CD14-positive monocyte (primary cell): ENCODE results near the gene WWOX. TPM values are rescaled to one million over a fixed set of nuclear protein-coding genes. Genes with fewer than 3 reads are reported as not detected.

Experiments
- DNase-seq, 3 donors: peaks; one replicate each; pipeline ENCODE4 v3.0.0-alpha.2; 2011 to 2022
- H2AFZ ChIP-seq: 2 replicates; pipeline ENCODE4 v1.6.0; 2012; ENCODE audit warnings: mild to moderate bottlenecking, low read depth, low read length, inconsistent platforms; ENCODE audit not compliant: insufficient read depth, poor library complexity, severe bottlenecking
- H3K27ac ChIP-seq, 2 donors: 1 replicate in 1 of 2; 2 replicates in 1 of 2; pipeline ENCODE4 v1.5.1; 2012 to 2013; ENCODE audit warnings: low read length in 2 of 2, control low read depth in 1 of 2, inconsistent platforms in 1 of 2, low read depth in 1 of 2, mild to moderate bottlenecking in 1 of 2
- H3K27me3 ChIP-seq, 2 donors: one replicate each; pipeline versions ENCODE4 v1.6.0 to v1.6.1; 2011 to 2013; ENCODE audit warnings: low read length in 2 of 2; ENCODE audit not compliant: control insufficient read depth in 2 of 2, insufficient read depth in 2 of 2
- H3K36me3 ChIP-seq, 2 donors: replicated peaks in 1 of 2; 1 replicate in 1 of 2; 2 replicates in 1 of 2; pipeline versions ENCODE4 v1.5.1 to v1.6.1; 2012 to 2013; ENCODE audit warnings: low read length in 2 of 2, control low read depth in 1 of 2, inconsistent platforms in 1 of 2, mild to moderate bottlenecking in 1 of 2; ENCODE audit not compliant: insufficient read depth in 2 of 2, control insufficient read depth in 1 of 2
- H3K4me1 ChIP-seq, 2 donors: 1 replicate in 1 of 2; 2 replicates in 1 of 2; pipeline versions ENCODE4 v1.5.1 to v1.6.1; 2012 to 2013; ENCODE audit warnings: low read length in 2 of 2, control low read depth in 1 of 2, inconsistent platforms in 1 of 2, mild to moderate bottlenecking in 1 of 2, moderate library complexity in 1 of 2; ENCODE audit not compliant: insufficient read depth in 2 of 2, control insufficient read depth in 1 of 2
- H3K4me2 ChIP-seq: replicated peaks from 2 replicates; pipeline ENCODE3; 2012; ENCODE audit warnings: low read length, moderate library complexity, mild to moderate bottlenecking; ENCODE audit not compliant: poor library complexity, severe bottlenecking; ENCODE audit errors: extremely low read depth
- H3K4me3 ChIP-seq, 3 experiments: fragments of 200-600 bp in 1 of 3; sonication (generic) in 1 of 3; replicated peaks in 1 of 3; 1 replicate in 2 of 3; 2 replicates in 1 of 3; pipeline ENCODE4 v1.5.1; 2011 to 2013; ENCODE audit warnings: low read length in 3 of 3, mild to moderate bottlenecking in 3 of 3, control low read depth in 2 of 3, low read depth in 2 of 3, inconsistent platforms in 1 of 3, moderate library complexity in 1 of 3
- H3K79me2 ChIP-seq: 2 replicates; pipeline ENCODE4 v1.6.0; 2012; ENCODE audit warnings: mild to moderate bottlenecking, control low read depth, inconsistent platforms, low read length, moderate library complexity; ENCODE audit not compliant: insufficient read depth
- H3K9ac ChIP-seq: 2 replicates; pipeline ENCODE4 v1.6.0; 2017; ENCODE audit warnings: low read length, mild to moderate bottlenecking; ENCODE audit not compliant: insufficient read depth, poor library complexity, severe bottlenecking
- H3K9me3 ChIP-seq, 2 donors: replicated peaks in 1 of 2; 1 replicate in 1 of 2; 2 replicates in 1 of 2; pipeline versions ENCODE4 v1.5.1 to v1.6.1; 2012 to 2013; ENCODE audit warnings: low read length in 2 of 2, control low read depth in 1 of 2; ENCODE audit not compliant: control insufficient read depth in 1 of 2, insufficient read depth in 1 of 2
- H4K20me1 ChIP-seq: 2 replicates; pipeline ENCODE4 v1.6.0; 2012; ENCODE audit warnings: mild to moderate bottlenecking, low read length, control low read depth, moderate library complexity; ENCODE audit not compliant: insufficient read depth
- H3K27ac Mint-ChIP-seq, 7 donors: one replicate each; pipeline ENCODE4 v1.8.0; 2020; ENCODE audit warnings: mild to moderate bottlenecking in 7 of 7, mixed read lengths in 7 of 7, moderate library complexity in 6 of 7, inconsistent platforms in 2 of 7
- H3K27me3 Mint-ChIP-seq, 3 donors: one replicate each; pipeline ENCODE4 v1.8.0; 2021 to 2022; ENCODE audit warnings: low read depth in 3 of 3, mild to moderate bottlenecking in 3 of 3, mixed read lengths in 3 of 3, moderate library complexity in 3 of 3, inconsistent platforms in 1 of 3
- H3K36me3 Mint-ChIP-seq, 2 donors: one replicate each; pipeline ENCODE4 v1.8.0; 2020; ENCODE audit warnings: mixed read lengths in 2 of 2, inconsistent platforms in 1 of 2, mild to moderate bottlenecking in 1 of 2
- H3K4me1 Mint-ChIP-seq: one replicate; pipeline ENCODE4 v1.8.0; 2020; ENCODE audit warnings: mild to moderate bottlenecking, mixed read lengths
- H3K4me3 Mint-ChIP-seq, 2 donors: one replicate each; pipeline ENCODE4 v1.8.0; 2020; ENCODE audit warnings: mild to moderate bottlenecking in 2 of 2, mixed read lengths in 2 of 2, moderate library complexity in 1 of 2
- H3K9me3 Mint-ChIP-seq, 7 donors: one replicate each; pipeline ENCODE4 v1.8.0; 2020 to 2022; ENCODE audit warnings: mixed read lengths in 7 of 7, mild to moderate bottlenecking in 6 of 7, moderate library complexity in 6 of 7, inconsistent platforms in 2 of 7
- WGBS: methylation state at CpG from one replicate; pipeline ENCODE4 v1.1.5; 2013; ENCODE audit warnings: missing lambda C conversion rate; ENCODE audit not compliant: insufficient coverage; 5-methylcytosine and 5-hydroxymethylcytosine counted together
- intact Hi-C, 2 donors: fragments of 100-400 bp; cut with micrococcal nuclease; formaldehyde crosslinking; loops; one replicate each; pipeline versions ENCODE4 v1.15.0 to v1.15.1; 2023
- polyA plus RNA-seq, 3 donors: library from polyadenylated mRNA; depleted of rRNA in 1 of 3; unstranded in 2 of 3; stranded (reverse) in 1 of 3; fragments of 300-500 nt in 2 of 3; fragments of >200 nt in 1 of 3; fragmentation: Illumina TruSeq in 2 of 3; gene quantifications; 1 replicate in 2 of 3; 2 replicates in 1 of 3; pipeline ENCODE4 v1.2.3, GENCODE V29; 2012 to 2021
- TF ChIP-seq, protein P1 (sequence below): fragments of 200-600 bp; IDR thresholded peaks from one replicate; pipeline ENCODE4 v1.8.0; 2022; ENCODE audit warnings: antibody characterized with exemption, mild to moderate bottlenecking

The WWOX gene
- polyA plus RNA-seq, 3 donors, result 4.0 to 7.0 (median 6.3) TPM

DNA sequence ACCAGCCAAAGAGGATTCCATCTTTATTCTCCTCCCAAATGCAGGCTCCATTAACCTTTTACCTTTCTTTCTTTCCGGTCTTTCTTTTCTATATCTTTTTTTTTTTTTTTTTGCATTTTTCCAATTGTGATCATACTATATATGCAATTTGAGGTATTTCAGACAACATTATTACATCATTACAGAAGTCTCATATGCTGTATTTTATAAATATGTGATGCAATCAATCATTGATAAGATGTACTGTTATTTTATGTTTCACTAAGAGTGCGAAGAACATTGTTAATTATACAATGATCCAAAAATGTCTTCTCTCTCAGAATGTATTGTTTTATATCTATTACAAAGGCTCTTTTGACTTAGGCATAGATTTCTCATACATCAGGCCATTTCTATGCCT, 683.1 kb downstream of the WWOX start:
- Histone ChIP-seq H3K4me3 (no peak overlapping the region), H3K36me3 (no peaks in the 10 kb centered on the region), H3K4me2 (no peak overlapping the region), H2AFZ (no peak overlapping the region), H3K79me2 (no peaks in the 10 kb centered on the region), H4K20me1 (no peaks in the 10 kb centered on the region), H3K9me3 (no peaks in the 10 kb centered on the region), H3K27me3 (no peaks in the 10 kb centered on the region), H3K9ac (no peak overlapping the region), H3K4me1 (no peaks in the 10 kb centered on the region), H3K27ac (no peak overlapping the region)
- H3K36me3 Mint-ChIP-seq, result no peaks in the 10 kb centered on the region
- no peaks in the 10 kb centered on the region for H3K4me1 Mint-ChIP-seq
- H3K27ac Mint-ChIP-seq, result no peak overlapping the region
- peaks cover 0 to 4% (median 0%) of the 10 kb centered on the region in 7 donors for H3K9me3 Mint-ChIP-seq
- no peak overlapping the region for H3K4me3 Mint-ChIP-seq
- TF ChIP-seq, protein P1, sequence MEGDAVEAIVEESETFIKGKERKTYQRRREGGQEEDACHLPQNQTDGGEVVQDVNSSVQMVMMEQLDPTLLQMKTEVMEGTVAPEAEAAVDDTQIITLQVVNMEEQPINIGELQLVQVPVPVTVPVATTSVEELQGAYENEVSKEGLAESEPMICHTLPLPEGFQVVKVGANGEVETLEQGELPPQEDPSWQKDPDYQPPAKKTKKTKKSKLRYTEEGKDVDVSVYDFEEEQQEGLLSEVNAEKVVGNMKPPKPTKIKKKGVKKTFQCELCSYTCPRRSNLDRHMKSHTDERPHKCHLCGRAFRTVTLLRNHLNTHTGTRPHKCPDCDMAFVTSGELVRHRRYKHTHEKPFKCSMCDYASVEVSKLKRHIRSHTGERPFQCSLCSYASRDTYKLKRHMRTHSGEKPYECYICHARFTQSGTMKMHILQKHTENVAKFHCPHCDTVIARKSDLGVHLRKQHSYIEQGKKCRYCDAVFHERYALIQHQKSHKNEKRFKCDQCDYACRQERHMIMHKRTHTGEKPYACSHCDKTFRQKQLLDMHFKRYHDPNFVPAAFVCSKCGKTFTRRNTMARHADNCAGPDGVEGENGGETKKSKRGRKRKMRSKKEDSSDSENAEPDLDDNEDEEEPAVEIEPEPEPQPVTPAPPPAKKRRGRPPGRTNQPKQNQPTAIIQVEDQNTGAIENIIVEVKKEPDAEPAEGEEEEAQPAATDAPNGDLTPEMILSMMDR, result no peak
- peaks cover 0 to 11% (median 0%) of the 10 kb centered on the region in 3 donors for H3K27me3 Mint-ChIP-seq
- intact Hi-C loops, result no loop called here
- no CpG with 5 or more reads among the region's 2 CpGs for WGBS
- DNase-seq, result no peak

DNA sequence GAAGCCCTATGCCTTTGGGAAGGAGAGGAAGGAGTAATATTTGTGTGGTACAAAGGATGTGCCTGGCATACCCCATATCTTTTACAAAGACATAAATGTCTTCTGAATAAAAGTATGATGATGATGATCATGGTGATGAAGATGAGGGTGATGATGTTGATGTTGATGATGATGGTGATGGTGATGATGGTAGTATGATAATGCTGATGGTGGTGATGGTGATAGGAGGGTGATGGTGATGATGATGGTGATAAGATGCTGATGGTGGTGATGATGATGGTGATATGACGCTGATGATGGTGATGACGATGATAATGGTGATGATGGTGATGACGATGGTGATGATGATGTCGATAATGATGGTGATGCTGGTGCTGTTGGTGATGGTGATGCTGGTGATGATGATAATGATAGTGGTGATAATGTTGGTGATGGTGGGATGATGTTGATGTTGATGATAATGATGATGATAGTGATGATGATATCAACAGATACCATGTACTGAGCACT, 684.2 kb downstream of the WWOX start:
- WGBS, result 68% methylated on average over 4 of the region's 4 CpGs
- H3K4me3 Mint-ChIP-seq, result no peak overlapping the region
- no peak overlapping the region for H3K4me2 ChIP-seq
- H3K27me3 ChIP-seq, result no peaks in the 10 kb centered on the region
- no peaks in the 10 kb centered on the region for H3K9me3 ChIP-seq
- no peak for DNase-seq
- H3K27ac ChIP-seq, result no peak overlapping the region
- TF ChIP-seq, protein P1, result no peak
- no peak overlapping the region for H3K27ac Mint-ChIP-seq
- H2AFZ ChIP-seq, result no peak overlapping the region
- no peaks in the 10 kb centered on the region for H3K4me1 ChIP-seq
- no peaks in the 10 kb centered on the region for H3K4me1 Mint-ChIP-seq
- H3K9me3 Mint-ChIP-seq, result peaks cover 0 to 4% (median 0%) of the 10 kb centered on the region in 7 donors
- no peaks in the 10 kb centered on the region for H3K36me3 Mint-ChIP-seq
- no peak overlapping the region for H3K4me3 ChIP-seq
- no peaks in the 10 kb centered on the region for H3K36me3 ChIP-seq
- no peak overlapping the region for H3K9ac ChIP-seq
- no peaks in the 10 kb centered on the region for H3K79me2 ChIP-seq
- intact Hi-C loops, result no loop called here
- H3K27me3 Mint-ChIP-seq, result peaks cover 0 to 11% (median 0%) of the 10 kb centered on the region in 3 donors
- no peaks in the 10 kb centered on the region for H4K20me1 ChIP-seq
